Activated naive CD4-positive, alpha-beta T cell treated with anti-CD3 and anti-CD28 coated beads, Interleukin-2, amount 50 U/mL, for 72 hours (primary cell): ENCODE measurements around the gene SORL1. TPM values are rescaled to one million over a fixed set of nuclear protein-coding genes. Genes with fewer than 3 reads are reported as not detected.
A peak's percentile ranks its signal among the peaks of the same experiment; 100 is the strongest.

ENCODE experiments used
- ATAC-seq, 2 donors: fragments of 150-1000 bp; cut with Tn5 transposase; 2 replicates each; pipeline ENCODE4 v1.10.0; 2021; ENCODE audit warnings: mild to moderate bottlenecking in 2 of 2, moderate library complexity in 2 of 2
- DNase-seq, 2 donors: peaks; one replicate each; pipeline ENCODE4 v3.0.0; 2021 to 2022; ENCODE audit warnings: low spot score in 2 of 2
- H3K27ac Mint-ChIP-seq, 2 donors: one replicate each; pipeline ENCODE4 v1.8.0; 2022; ENCODE audit warnings: mild to moderate bottlenecking in 2 of 2, mixed read lengths in 2 of 2
- H3K36me3 Mint-ChIP-seq, 2 donors: one replicate each; pipeline ENCODE4 v1.8.0; 2022; ENCODE audit warnings: mixed read lengths in 2 of 2
- H3K9me3 Mint-ChIP-seq, 2 donors: one replicate each; pipeline ENCODE4 v1.8.0; 2022; ENCODE audit warnings: mixed read lengths in 2 of 2
- total RNA-seq, 2 donors: library from RNA; stranded (reverse); gene quantifications; one replicate each; pipeline ENCODE4 v1.2.3, GENCODE V29; 2022

SORL1 gene
- total RNA-seq, 2 donors from 2014 or later, result 90.4 to 139 TPM

- H3K27ac Mint-ChIP-seq, result no peak overlapping the region
- peak in 1 of 2 donors; percentile 58 for ATAC-seq
- H3K9me3 Mint-ChIP-seq, result peaks cover 5 to 18% of the 10 kb centered on the region in 2 donors
- DNase-seq, result no peak
- peaks cover 0 to 20% of the 10 kb centered on the region in 2 donors for H3K36me3 Mint-ChIP-seq
Measured at GRCh38 chr11:121420398-121420797, 31.7 kb upstream of the SORL1 start.

GRCh38 chr11:121421149-121421901 lies 30.8 kb upstream of the SORL1 start:
- ATAC-seq, result no peak
- H3K27ac Mint-ChIP-seq, result no peak overlapping the region
- DNase-seq, result no peak
- H3K36me3 Mint-ChIP-seq, result peaks cover 4 to 28% of the 10 kb centered on the region in 2 donors
- H3K9me3 Mint-ChIP-seq, result peaks cover 5 to 18% of the 10 kb centered on the region in 2 donors

- H3K36me3 Mint-ChIP-seq, result peaks cover 5 to 28% of the 10 kb centered on the region in 2 donors
- DNase-seq (no peak), ATAC-seq (peak; percentile 34 to 38)
- H3K9me3 Mint-ChIP-seq, result peaks cover 5 to 18% of the 10 kb centered on the region in 2 donors
- no peak overlapping the region for H3K27ac Mint-ChIP-seq
Measured at GRCh38 chr11:121422675-121423074, 29.4 kb upstream of the SORL1 start.

GRCh38 chr11:121425828-121426227 lies 26.3 kb upstream of the SORL1 start:
- peaks cover 5 to 28% of the 10 kb centered on the region in 2 donors for H3K36me3 Mint-ChIP-seq
- no peak overlapping the region for H3K27ac Mint-ChIP-seq
- H3K9me3 Mint-ChIP-seq, result peaks cover 5 to 18% of the 10 kb centered on the region in 2 donors
- no peak for DNase-seq
- no peak for ATAC-seq

GRCh38 chr11:121426476-121427399 lies 25.4 kb upstream of the SORL1 start:
- peak; percentile 44 to 82 for ATAC-seq
- H3K9me3 Mint-ChIP-seq, result peaks cover 5 to 18% of the 10 kb centered on the region in 2 donors
- H3K27ac Mint-ChIP-seq, result no peak overlapping the region
- H3K36me3 Mint-ChIP-seq, result peaks cover 5 to 28% of the 10 kb centered on the region in 2 donors
- DNase-seq, result peak in 1 of 2 donors; percentile 42

- DNase-seq (no peak), ATAC-seq (no peak)
- H3K27ac Mint-ChIP-seq, result no peak overlapping the region
- peaks cover 5 to 18% of the 10 kb centered on the region in 2 donors for H3K9me3 Mint-ChIP-seq
- H3K36me3 Mint-ChIP-seq, result peaks cover 5 to 28% of the 10 kb centered on the region in 2 donors
Measured at GRCh38 chr11:121427400-121427744, 24.7 kb upstream of the SORL1 start.

GRCh38 chr11:121429556-121429955 lies 22.6 kb upstream of the SORL1 start:
- ATAC-seq (no peak), DNase-seq (no peak)
- Mint-ChIP-seq H3K27ac (no peak overlapping the region), H3K9me3 (peaks cover 0 to 5% of the 10 kb centered on the region in 2 donors), H3K36me3 (peaks cover 5 to 15% of the 10 kb centered on the region in 2 donors)

GRCh38 chr11:121431820-121432526 lies 20.1 kb upstream of the SORL1 start:
- no peaks in the 10 kb centered on the region for H3K9me3 Mint-ChIP-seq
- peaks cover 0 to 5% of the 10 kb centered on the region in 2 donors for H3K36me3 Mint-ChIP-seq
- ATAC-seq (peak; percentile 92 to 96), DNase-seq (no peak)
- H3K27ac Mint-ChIP-seq, result peak overlapping the region; percentile 77 to 92

GRCh38 chr11:121435132-121435531 lies 17.0 kb upstream of the SORL1 start:
- DNase-seq, result no peak
- Mint-ChIP-seq H3K36me3 (peaks cover 0 to 12% of the 10 kb centered on the region in 2 donors), H3K27ac (no peak overlapping the region), H3K9me3 (peaks cover 0 to 4% of the 10 kb centered on the region in 2 donors)
- ATAC-seq, result no peak

GRCh38 chr11:121435551-121436511 lies 16.3 kb upstream of the SORL1 start:
- no peak for DNase-seq
- peaks cover 0 to 12% of the 10 kb centered on the region in 2 donors for H3K36me3 Mint-ChIP-seq
- no peak overlapping the region for H3K27ac Mint-ChIP-seq
- peaks cover 0 to 4% of the 10 kb centered on the region in 2 donors for H3K9me3 Mint-ChIP-seq
- no peak for ATAC-seq

- peaks cover 0 to 19% of the 10 kb centered on the region in 2 donors for H3K36me3 Mint-ChIP-seq
- peak; percentile 68 to 87 for ATAC-seq
- DNase-seq, result no peak
- peak overlapping the region; percentile 2 to 10 for H3K27ac Mint-ChIP-seq
- peaks cover 0 to 4% of the 10 kb centered on the region in 2 donors for H3K9me3 Mint-ChIP-seq
Measured at GRCh38 chr11:121437018-121437685, 15.0 kb upstream of the SORL1 start.

GRCh38 chr11:121437686-121438078 lies 14.4 kb upstream of the SORL1 start:
- Mint-ChIP-seq H3K27ac (peak overlapping the region; percentile 2 to 10), H3K9me3 (peaks cover 0 to 4% of the 10 kb centered on the region in 2 donors), H3K36me3 (peaks cover 0 to 20% of the 10 kb centered on the region in 2 donors)
- no peak for ATAC-seq
- no peak for DNase-seq

GRCh38 chr11:121439337-121439736 lies 12.8 kb upstream of the SORL1 start:
- ATAC-seq (no peak), DNase-seq (no peak)
- H3K9me3 Mint-ChIP-seq, result peaks cover 0 to 4% of the 10 kb centered on the region in 2 donors
- peaks cover 8 to 23% of the 10 kb centered on the region in 2 donors for H3K36me3 Mint-ChIP-seq
- H3K27ac Mint-ChIP-seq, result no peak overlapping the region

GRCh38 chr11:121439759-121440158 lies 12.4 kb upstream of the SORL1 start:
- peaks cover 11 to 27% of the 10 kb centered on the region in 2 donors for H3K36me3 Mint-ChIP-seq
- no peak for ATAC-seq

GRCh38 chr11:121441521-121441920 lies 10.6 kb upstream of the SORL1 start:
- H3K36me3 Mint-ChIP-seq, result peaks cover 22 to 32% of the 10 kb centered on the region in 2 donors
- ATAC-seq, result no peak
- H3K27ac Mint-ChIP-seq, result no peak overlapping the region
- peaks cover 0 to 4% of the 10 kb centered on the region in 2 donors for H3K9me3 Mint-ChIP-seq
- DNase-seq, result no peak

More at GRCh38 chr11:121439759-121440158, 12.4 kb upstream of the SORL1 start:
- Mint-ChIP-seq H3K9me3 (peaks cover 0 to 4% of the 10 kb centered on the region in 2 donors), H3K27ac (no peak overlapping the region)
- DNase-seq, result no peak
